AG09309 (cell line): ENCODE data around the gene CMIP.

ENCODE experiments used
- DNase-seq: peaks from one replicate; pipeline ENCODE4 v3.0.0-alpha.2; 2010; ENCODE audit warnings: low read depth
- H3K4me3 ChIP-seq: 2 replicates; pipeline ENCODE4 v1.5.1; 2011; ENCODE audit warnings: mild to moderate bottlenecking, low read depth, low read length, moderate library complexity; ENCODE audit not compliant: control insufficient read depth
- CTCF ChIP-seq: IDR thresholded peaks from 2 replicates; pipeline ENCODE4 v1.5.1; 2011; ENCODE audit warnings: mild to moderate bottlenecking, low read depth, low read length, inconsistent platforms; ENCODE audit not compliant: insufficient read depth, control insufficient read depth; ENCODE audit errors: missing control alignments

CMIP gene

GRCh38 chr16:81730090-81731051 lies 285.8 kb downstream of the CMIP start:
- peak; percentile 56 for TF ChIP-seq CTCF
- no peak for DNase-seq
- H3K4me3 ChIP-seq: peak overlapping the region; percentile 42

GRCh38 chr16:81731649-81732048 lies 287.0 kb downstream of the CMIP start:
- no peak for DNase-seq
- H3K4me3 ChIP-seq: no peak overlapping the region
- TF ChIP-seq CTCF: no peak

- H3K4me3 ChIP-seq: no peak overlapping the region
- no peak for DNase-seq
- TF ChIP-seq CTCF: no peak
Observed at GRCh38 chr16:81732699-81733098, 288.1 kb downstream of the CMIP start.

- no peak for DNase-seq
- H3K4me3 ChIP-seq: no peak overlapping the region
- no peak for TF ChIP-seq CTCF
Observed at GRCh38 chr16:81733295-81733694, 288.7 kb downstream of the CMIP start.

GRCh38 chr16:81734632-81735434 lies 290.2 kb downstream of the CMIP start:
- no peak for TF ChIP-seq CTCF
- DNase-seq: no peak

GRCh38 chr16:81737885-81738536 lies 293.4 kb downstream of the CMIP start:
- peak; percentile 16 for DNase-seq
- TF ChIP-seq CTCF: peak; percentile 82
- H3K4me3 ChIP-seq: peak overlapping the region; percentile 25

More at GRCh38 chr16:81734632-81735434, 290.2 kb downstream of the CMIP start:
- H3K4me3 ChIP-seq: no peak overlapping the region
